GM23338 (cell line): ENCODE results near the gene NT5M.

Source experiments
- CTCF ChIP-seq, 2 experiments: fragments of 200-600 bp in 1 of 2; sonication (generic) in 1 of 2; conservative IDR thresholded peaks; 2 replicates each; pipeline versions ENCODE4 v1.5.1 to v1.6.1; 2016 to 2017; ENCODE audit warnings: antibody characterized with exemption in 2 of 2, low read depth in 2 of 2, mild to moderate bottlenecking in 2 of 2, moderate library complexity in 1 of 2
- JUNB ChIP-seq: IDR thresholded peaks from one replicate; pipeline ENCODE4 v1.6.1; 2016; ENCODE audit warnings: antibody characterized with exemption; ENCODE audit not compliant: unreplicated experiment
- POLR2AphosphoS5 ChIP-seq: IDR thresholded peaks from 2 replicates; pipeline ENCODE4 v1.6.1; 2016; ENCODE audit warnings: antibody characterized with exemption, low read depth
- REST ChIP-seq: IDR thresholded peaks from one replicate; pipeline ENCODE4 v1.6.1; 2018; ENCODE audit warnings: antibody characterized with exemption; ENCODE audit not compliant: unreplicated experiment

GRCh38 chr17:17325816-17326215, 22.6 kb downstream of the NT5M start:
- TF ChIP-seq CTCF (conservative IDR thresholded peaks at IDR 0.05; ENCODE audit: low read depth in 2 of 2) = no peak
- TF ChIP-seq POLR2AphosphoS5 = no peak
- no peak for TF ChIP-seq JUNB
- no peak for TF ChIP-seq REST
